GM23248 (cell line): ENCODE results near the gene STK32A. TPM values are rescaled to one million over a fixed set of nuclear protein-coding genes. Genes with fewer than 3 reads are reported as not detected.

Experiments used
- DNase-seq: peaks from one replicate; pipeline ENCODE4 v3.0.0-alpha.2; 2015
- H2AFZ ChIP-seq: fragments of 200-600 bp; sonication (generic); 2 replicates; pipeline ENCODE4 v1.6.1; 2016; ENCODE audit warnings: antibody characterized with exemption
- H3F3A ChIP-seq: fragments of 200-600 bp; sonication (generic); 2 replicates; pipeline ENCODE4 v1.6.1; 2016; ENCODE audit warnings: mild to moderate bottlenecking, antibody characterized with exemption, mixed run types; ENCODE audit not compliant: insufficient read depth
- H3K27ac ChIP-seq: fragments of 200-600 bp; sonication (generic); 2 replicates; pipeline ENCODE4 v1.5.1; 2016; ENCODE audit warnings: mild to moderate bottlenecking
- H3K27me3 ChIP-seq: fragments of 200-600 bp; sonication (generic); replicated peaks from 2 replicates; pipeline ENCODE4 v1.6.1; 2016; ENCODE audit warnings: mild to moderate bottlenecking; ENCODE audit not compliant: insufficient read depth
- H3K36me3 ChIP-seq: fragments of 200-600 bp; sonication (generic); 2 replicates; pipeline ENCODE4 v1.6.1; 2016; ENCODE audit warnings: low read depth, mild to moderate bottlenecking
- H3K4me1 ChIP-seq: fragments of 200-600 bp; sonication (generic); 2 replicates; pipeline ENCODE4 v1.6.1; 2016; ENCODE audit warnings: mild to moderate bottlenecking; ENCODE audit not compliant: insufficient read depth
- H3K4me2 ChIP-seq: fragments of 200-600 bp; sonication (generic); one replicate; pipeline ENCODE4 v1.6.1; 2016; ENCODE audit warnings: mild to moderate bottlenecking; ENCODE audit not compliant: unreplicated experiment
- H3K4me3 ChIP-seq: fragments of 200-600 bp; sonication (generic); 2 replicates; pipeline ENCODE4 v1.5.1; 2016; ENCODE audit warnings: mild to moderate bottlenecking
- H3K79me2 ChIP-seq: fragments of 200-600 bp; sonication (generic); 2 replicates; pipeline ENCODE4 v1.6.1; 2016; ENCODE audit warnings: mild to moderate bottlenecking; ENCODE audit not compliant: insufficient read depth
- H3K9ac ChIP-seq: fragments of 200-600 bp; sonication (generic); 2 replicates; pipeline ENCODE4 v1.6.1; 2016; ENCODE audit warnings: mild to moderate bottlenecking
- H3K9me2 ChIP-seq: fragments of 200-600 bp; sonication (generic); 2 replicates; pipeline ENCODE4 v1.6.1; 2016; ENCODE audit warnings: mixed run types, mild to moderate bottlenecking, moderate library complexity; ENCODE audit not compliant: insufficient read depth
- H3K9me3 ChIP-seq: fragments of 200-600 bp; sonication (generic); one replicate; pipeline ENCODE4 v1.6.1; 2017; ENCODE audit warnings: low read depth
- H4K20me1 ChIP-seq: fragments of 200-600 bp; sonication (generic); 2 replicates; pipeline ENCODE4 v1.6.0; 2016; ENCODE audit not compliant: insufficient read depth
- EZH2 ChIP-seq: fragments of 200-600 bp; sonication (generic); IDR thresholded peaks from 2 replicates; pipeline ENCODE4 v1.6.1; 2018; ENCODE audit warnings: antibody characterized with exemption, mild to moderate bottlenecking; ENCODE audit not compliant: insufficient read depth, poor library complexity, severe bottlenecking
- EZH2phosphoT487 ChIP-seq: fragments of 200-600 bp; sonication (generic); IDR thresholded peaks from 2 replicates; pipeline ENCODE4 v1.6.1; 2018; ENCODE audit warnings: antibody characterized with exemption, moderate library complexity, mild to moderate bottlenecking, low read depth; ENCODE audit not compliant: insufficient read depth
- WGBS, 2 experiments: methylation state at CpG; one replicate each; pipeline ENCODE4 v1.1.6; 2015 to 2017; ENCODE audit warnings: low lambda C conversion rate in 2 of 2, low coverage in 1 of 2; ENCODE audit errors: missing lambda C conversion rate in 2 of 2; 5-methylcytosine and 5-hydroxymethylcytosine counted together
- in situ Hi-C: fragments of 300-500 bp; cut with MboI; formaldehyde crosslinking; loops from 2 replicates; pipeline ENCODE4 v1.15.0; 2020
- polyA plus RNA-seq: library from polyadenylated mRNA; unstranded; fragments of >200 nt; fragmentation: Nextera tagmentation; extraction: Ambion mirVana; gene quantifications from 2 replicates; pipeline ENCODE4 v1.2.1, GENCODE V29; 2016
- total RNA-seq: library from RNA; depleted of rRNA; stranded (reverse); fragments of >200 nt; shearing (Covaris generic); gene quantifications from 2 replicates; pipeline ENCODE4 v1.2.3, GENCODE V29; 2014

The STK32A gene
- total and polyA plus RNA-seq, 2 experiments from 2014 or later: 1.3 to 1.5 TPM

- DNase-seq: no peak
- no peak overlapping the region for H2AFZ ChIP-seq
- in situ Hi-C loops: no loop called here
- no peaks in the 10 kb centered on the region for H3K9me3 ChIP-seq
- no peaks in the 10 kb centered on the region for H3K79me2 ChIP-seq
- H3K4me3 ChIP-seq: no peak overlapping the region
- no peaks in the 10 kb centered on the region for H4K20me1 ChIP-seq
- H3K4me1 ChIP-seq: no peaks in the 10 kb centered on the region
- WGBS, 2 experiments: 32 to 43% methylated on average over 1 of the region's 1 CpG
- TF ChIP-seq EZH2phosphoT487: no peak
- H3K9me2 ChIP-seq: no peaks in the 10 kb centered on the region
- no peak overlapping the region for H3K9ac ChIP-seq
- H3K36me3 ChIP-seq: no peaks in the 10 kb centered on the region
- H3K27ac ChIP-seq: no peak overlapping the region
- no peaks in the 10 kb centered on the region for H3F3A ChIP-seq
- peaks cover 15% of the 10 kb centered on the region for H3K27me3 ChIP-seq
- no peak overlapping the region for H3K4me2 ChIP-seq
Measured at GRCh38 chr5:147276497-147276896, 41.7 kb downstream of the STK32A start.

GRCh38 chr5:147286296-147286695 is 51.5 kb downstream of the STK32A start:
- H3K4me1 ChIP-seq: no peaks in the 10 kb centered on the region
- no peak overlapping the region for H2AFZ ChIP-seq
- H3F3A ChIP-seq: no peaks in the 10 kb centered on the region
- H3K79me2 ChIP-seq: no peaks in the 10 kb centered on the region
- no peaks in the 10 kb centered on the region for H3K36me3 ChIP-seq
- in situ Hi-C loops: no loop called here
- WGBS, 2 experiments: 50 to 75% methylated on average over 1 of the region's 1 CpG
- no peak overlapping the region for H3K27ac ChIP-seq
- no peak overlapping the region for H3K4me3 ChIP-seq
- TF ChIP-seq EZH2 (no peak), EZH2phosphoT487 (no peak)
- no peaks in the 10 kb centered on the region for H4K20me1 ChIP-seq
- H3K9me2 ChIP-seq: no peaks in the 10 kb centered on the region
- H3K9ac ChIP-seq: no peak overlapping the region
- H3K9me3 ChIP-seq: no peaks in the 10 kb centered on the region
- H3K27me3 ChIP-seq: 0 out of 2 replicates have a peak, but pooled peaks cover 4% of the 10 kb centered on the region
- DNase-seq: no peak
- no peak overlapping the region for H3K4me2 ChIP-seq

GRCh38 chr5:147287110-147287509 is 52.3 kb downstream of the STK32A start:
- Histone ChIP-seq H4K20me1 (no peaks in the 10 kb centered on the region), H3K27me3 (0 out of 2 replicates have a peak, but pooled peaks cover 4% of the 10 kb centered on the region), H3K4me3 (no peak overlapping the region), H3F3A (no peaks in the 10 kb centered on the region), H3K9me2 (no peaks in the 10 kb centered on the region), H3K9ac (no peak overlapping the region), H3K9me3 (no peaks in the 10 kb centered on the region), H3K36me3 (no peaks in the 10 kb centered on the region), H3K79me2 (no peaks in the 10 kb centered on the region), H3K4me2 (no peak overlapping the region), H3K4me1 (no peaks in the 10 kb centered on the region), H2AFZ (no peak overlapping the region), H3K27ac (no peak overlapping the region)
- DNase-seq: no peak
- TF ChIP-seq EZH2phosphoT487: no peak
- no peak for TF ChIP-seq EZH2
- in situ Hi-C loops: no loop called here
- WGBS, 2 experiments: 34 to 41% methylated on average over 2 of the region's 2 CpGs

DNA sequence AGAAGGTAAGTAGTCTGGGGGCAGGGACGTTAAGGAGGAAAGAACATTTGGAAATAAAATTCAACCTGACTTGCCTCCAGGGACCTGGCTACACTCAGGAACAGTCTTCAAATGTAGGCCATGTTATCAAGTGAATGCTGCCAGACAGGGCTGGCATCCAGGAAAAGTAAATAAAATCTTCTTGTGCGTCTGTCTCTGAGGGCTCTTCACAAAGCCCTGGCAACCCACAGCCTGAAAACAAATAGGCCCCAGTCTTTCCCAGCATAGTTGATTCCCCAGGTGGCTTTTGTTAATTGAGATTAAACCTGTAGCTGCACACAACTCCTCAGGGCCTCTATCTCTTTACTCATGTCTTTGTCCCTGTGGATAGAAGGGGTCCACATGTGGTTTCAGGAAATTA is 55.4 kb downstream of the STK32A start:
- no peaks in the 10 kb centered on the region for H4K20me1 ChIP-seq
- TF ChIP-seq EZH2phosphoT487 (no peak), EZH2 (no peak)
- H3K4me2 ChIP-seq: no peak overlapping the region
- H3K9ac ChIP-seq: no peak overlapping the region
- DNase-seq: no peak
- no peaks in the 10 kb centered on the region for H3K9me2 ChIP-seq
- H3K4me1 ChIP-seq: no peaks in the 10 kb centered on the region
- in situ Hi-C loops: no loop called here
- no peaks in the 10 kb centered on the region for H3K36me3 ChIP-seq
- H3K9me3 ChIP-seq: no peaks in the 10 kb centered on the region
- H3K4me3 ChIP-seq: no peak overlapping the region
- no peak overlapping the region for H3K27ac ChIP-seq
- WGBS, 2 experiments: 35 to 52% methylated on average over 2 of the region's 2 CpGs
- 0 out of 2 replicates have a peak, but pooled peaks cover 4% of the 10 kb centered on the region for H3K27me3 ChIP-seq
- H3F3A ChIP-seq: no peaks in the 10 kb centered on the region
- no peaks in the 10 kb centered on the region for H3K79me2 ChIP-seq
- H2AFZ ChIP-seq: no peak overlapping the region

DNA sequence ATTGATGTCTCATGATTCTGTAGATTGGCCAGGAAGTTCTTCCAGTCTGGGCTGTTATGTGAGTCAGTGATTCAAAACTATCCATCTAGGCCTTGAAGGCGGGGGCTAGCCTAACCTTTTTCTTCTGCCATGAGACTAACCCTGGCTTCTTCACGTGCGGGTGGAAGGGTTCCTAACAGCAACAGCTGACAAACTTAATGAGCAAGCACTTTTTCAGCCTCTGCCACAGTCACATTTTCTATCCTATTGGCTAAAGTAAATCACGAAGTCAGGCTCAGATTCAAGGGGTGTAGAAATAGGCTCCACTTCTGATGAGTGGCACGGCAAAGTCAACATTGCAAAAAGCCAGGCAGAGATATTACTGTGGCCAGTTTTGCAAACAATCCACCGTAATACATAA is 68.4 kb downstream of the STK32A start:
- Histone ChIP-seq H3K9ac (no peak overlapping the region), H3K4me2 (no peak overlapping the region), H2AFZ (no peak overlapping the region), H3K9me2 (no peaks in the 10 kb centered on the region; the same call in 1 of the 2 replicates), H3K36me3 (no peaks in the 10 kb centered on the region), H3K4me3 (no peak overlapping the region), H3K9me3 (no peaks in the 10 kb centered on the region), H3F3A (peaks cover 18% of the 10 kb centered on the region), H3K27ac (peak overlapping the region; percentile 24; the same call in 1 of the 2 replicates), H4K20me1 (no peaks in the 10 kb centered on the region), H3K79me2 (no peaks in the 10 kb centered on the region), H3K27me3 (no peaks in the 10 kb centered on the region), H3K4me1 (peaks cover 17% of the 10 kb centered on the region)
- WGBS, 2 experiments: 74 to 83% methylated on average over 6 of the region's 6 CpGs
- peak; percentile 37 for DNase-seq
- TF ChIP-seq EZH2 (no peak), EZH2phosphoT487 (no peak)
- in situ Hi-C loops: no loop called here
